Glomerular visceral epithelial cell (primary cell): ENCODE measurements around the gene THOP1.
"Not testable (repeated sequence)": the region's sequence is repeated elsewhere in the genome, so short reads cannot be mapped to it uniquely, and the experiment has no call there.

Experiments
- DNase-seq: peaks from one replicate; pipeline ENCODE4 v3.0.0-alpha.2; 2016; ENCODE audit errors: extremely low spot score

The THOP1 gene

DNA sequence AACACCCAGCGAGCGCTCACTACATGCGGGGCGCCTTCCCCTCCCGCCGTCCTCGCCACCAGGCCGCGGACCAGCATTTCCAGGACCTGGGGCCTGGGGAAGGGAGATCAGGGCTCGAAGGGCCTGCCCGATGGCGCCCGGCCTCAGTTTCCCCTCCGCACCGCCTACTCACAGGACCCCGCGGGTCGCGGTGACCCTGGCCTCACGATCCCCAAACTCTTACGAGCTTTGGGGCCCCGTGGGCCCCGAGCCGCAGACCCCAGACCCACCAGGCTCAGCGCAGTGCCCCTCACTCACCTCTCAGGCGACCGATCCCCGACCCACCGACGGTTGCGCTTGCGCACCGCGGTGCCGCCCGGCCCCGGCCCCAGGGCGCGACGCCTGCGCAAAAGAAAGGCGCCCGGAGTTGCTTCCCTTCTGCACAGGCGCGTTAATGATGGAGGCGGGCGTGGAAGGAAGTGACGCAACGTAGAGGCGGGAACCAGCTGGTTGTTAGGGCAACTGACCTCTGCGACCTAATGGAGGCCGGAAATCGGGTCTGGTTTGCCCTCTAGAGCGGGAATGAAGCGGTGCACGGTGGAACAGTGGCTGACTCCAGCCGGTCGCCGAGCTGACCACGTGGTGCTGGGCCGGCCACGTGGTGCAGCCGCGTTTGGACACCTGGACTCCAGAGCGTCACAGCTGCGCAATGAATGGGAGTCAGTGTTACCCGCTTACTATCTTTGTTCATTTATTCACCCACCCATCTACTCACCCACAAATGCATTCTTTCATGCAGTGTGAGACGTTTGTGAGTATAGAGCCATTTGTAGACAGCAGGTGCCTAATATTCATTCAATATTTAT, 2.1 kb upstream of the THOP1 start, which contains the start of gene SGTA:
TSS of gene SGTA (minus strand) at position 338 of the 845 bp plus-strand sequence. CDS start 14,205 bp downstream, outside the sequence.
- peak; percentile 99 for DNase-seq

DNA sequence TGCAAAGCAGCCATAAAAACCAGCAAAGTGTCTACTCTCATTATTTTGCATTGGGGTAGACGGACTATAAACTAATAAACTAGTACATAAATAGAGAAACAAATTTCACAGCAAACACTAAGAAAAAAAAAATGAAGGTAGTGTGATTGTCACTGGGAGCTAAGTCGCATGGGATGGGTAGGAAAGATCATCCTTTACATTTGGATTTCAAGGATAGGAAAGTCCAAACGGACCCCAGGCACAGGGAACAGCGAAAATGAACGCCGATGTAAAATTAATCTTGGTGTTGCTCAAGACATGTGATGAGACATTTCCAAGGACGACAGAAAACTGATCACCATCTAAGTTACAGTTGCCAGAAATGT, 1.5 kb upstream of the THOP1 start:
- no peak for DNase-seq

DNA sequence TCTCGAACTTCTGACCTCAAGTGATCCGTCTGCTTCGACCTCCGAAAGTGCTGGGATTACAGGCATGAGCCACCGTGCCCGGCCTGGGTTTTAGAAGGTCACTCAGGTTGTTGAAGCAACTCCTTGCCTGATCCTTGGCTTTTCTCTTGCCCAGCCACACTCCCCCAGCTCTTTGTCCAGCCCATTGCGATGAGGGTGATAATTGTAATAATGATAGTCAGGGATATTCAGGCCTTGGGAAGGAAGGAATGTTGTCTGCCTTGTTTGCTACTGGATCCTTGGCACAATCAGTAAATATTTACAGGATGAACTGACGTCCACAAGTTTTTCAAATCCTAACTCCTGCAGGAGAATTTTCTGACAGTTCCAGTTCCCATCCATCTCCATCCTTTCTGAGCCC, 1.8 kb downstream of the THOP1 start:
- DNase-seq = no peak

DNA sequence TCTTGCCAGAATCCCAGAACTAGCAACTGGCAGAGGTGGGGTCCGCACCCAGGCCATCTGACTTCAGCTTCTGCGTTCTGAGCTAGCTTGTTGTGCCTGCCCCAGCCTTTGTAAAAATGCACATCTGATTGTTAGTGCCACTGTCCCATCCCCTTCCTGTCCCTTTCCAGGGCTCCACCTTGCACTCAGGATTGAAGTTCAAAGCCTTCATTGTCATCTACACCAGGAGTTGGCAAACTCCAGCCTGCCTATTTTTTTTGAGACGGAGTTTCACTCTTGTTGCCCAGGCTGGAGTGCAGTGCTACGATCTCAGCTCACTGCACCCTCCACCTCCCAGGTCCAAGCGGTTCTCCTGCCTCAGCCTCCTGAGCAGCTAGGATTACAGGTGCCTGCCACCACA, 2.9 kb downstream of the THOP1 start:
- no peak for DNase-seq

DNA sequence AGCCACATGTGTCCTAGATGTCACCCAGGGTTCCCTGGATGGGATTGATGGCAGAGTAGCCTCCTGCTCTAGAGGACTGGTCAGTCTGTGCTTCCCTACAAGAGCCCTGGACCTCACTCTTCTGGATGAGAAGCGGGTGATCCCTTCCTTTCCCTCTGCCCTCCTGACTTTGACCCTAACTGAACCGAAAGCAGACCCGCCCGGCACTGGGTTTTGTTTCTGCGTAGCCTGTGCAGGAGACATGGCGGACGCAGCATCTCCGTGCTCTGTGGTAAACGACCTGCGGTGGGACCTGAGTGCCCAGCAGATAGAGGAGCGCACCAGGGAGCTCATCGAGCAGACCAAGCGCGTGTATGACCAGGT, 4.9 kb downstream of the THOP1 start:
- no peak for DNase-seq

DNA sequence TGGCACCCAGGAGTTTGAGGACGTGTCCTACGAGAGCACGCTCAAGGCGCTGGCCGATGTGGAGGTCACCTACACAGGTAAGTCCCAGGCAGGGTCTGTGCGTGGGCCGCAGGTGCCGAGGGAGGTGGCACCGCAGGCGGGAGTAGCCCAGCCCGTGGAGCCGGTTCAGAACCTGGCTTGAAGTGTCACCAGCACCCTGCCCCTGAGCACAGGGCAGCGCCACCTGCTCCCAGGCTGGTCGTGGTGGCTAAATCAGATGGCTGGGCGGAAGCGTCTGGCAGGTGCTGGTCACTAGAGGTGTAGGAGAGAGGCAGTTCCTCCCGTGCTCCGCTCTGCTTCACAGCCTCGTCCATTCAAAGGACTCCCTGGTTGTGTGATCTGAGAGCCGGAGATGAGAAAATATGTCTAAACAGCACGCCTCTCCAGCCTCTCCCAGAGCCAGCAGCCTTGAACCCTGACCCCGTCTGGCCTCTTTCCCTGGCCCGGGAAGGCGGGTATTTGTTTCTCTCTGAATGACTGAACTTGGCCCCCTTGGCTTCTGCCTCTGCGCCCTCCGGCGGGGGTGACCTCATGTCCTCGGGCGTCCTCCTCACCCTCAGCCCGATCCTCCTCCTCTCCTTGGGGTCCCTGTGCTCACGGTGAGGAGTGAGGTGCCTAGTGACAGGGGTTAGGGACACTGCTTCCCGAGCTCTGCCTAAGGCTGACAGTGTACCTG, 5.4 kb downstream of the THOP1 start:
- DNase-seq = no peak

DNA sequence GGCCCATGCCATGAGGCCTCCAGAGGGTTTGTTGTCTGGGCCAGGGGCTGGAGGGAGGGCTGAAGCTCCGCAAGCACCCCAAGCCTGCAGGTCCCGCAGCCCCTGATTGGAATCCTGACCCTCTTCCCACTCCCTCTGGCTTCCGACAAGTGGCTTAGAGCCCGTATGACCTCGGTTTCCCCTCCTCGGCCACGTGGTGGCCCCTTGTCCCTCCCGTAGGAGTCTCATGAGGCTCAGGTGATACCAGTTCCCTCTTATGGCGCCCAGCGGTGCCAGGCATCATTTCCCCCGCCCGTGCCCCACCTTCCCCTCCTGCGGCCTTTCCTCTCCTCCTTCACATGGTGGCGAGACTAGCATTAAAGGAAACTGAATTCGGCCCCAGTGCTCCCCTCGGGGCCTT, 6.1 kb downstream of the THOP1 start:
- DNase-seq = no peak

DNA sequence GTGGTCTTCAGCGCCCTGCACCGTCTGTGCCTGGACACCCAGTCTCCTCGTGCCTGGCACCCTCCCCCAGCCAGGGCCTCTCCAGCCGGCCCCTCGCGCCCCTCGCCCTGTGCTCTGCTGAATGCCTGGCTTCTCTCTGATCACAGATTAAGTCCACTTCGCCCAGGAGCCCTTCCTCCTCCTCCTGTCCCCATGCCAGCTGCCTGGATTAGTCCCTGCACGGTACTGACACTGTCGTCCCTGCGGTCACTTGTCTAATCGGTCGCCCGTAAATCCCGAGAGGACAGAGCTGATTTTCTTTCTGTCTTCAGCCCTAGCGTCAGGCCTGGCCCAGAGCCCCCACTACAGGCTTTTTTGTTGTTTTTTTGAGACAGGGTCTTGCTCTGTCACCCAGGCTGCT, 6.6 kb downstream of the THOP1 start:
- no peak for DNase-seq

DNA sequence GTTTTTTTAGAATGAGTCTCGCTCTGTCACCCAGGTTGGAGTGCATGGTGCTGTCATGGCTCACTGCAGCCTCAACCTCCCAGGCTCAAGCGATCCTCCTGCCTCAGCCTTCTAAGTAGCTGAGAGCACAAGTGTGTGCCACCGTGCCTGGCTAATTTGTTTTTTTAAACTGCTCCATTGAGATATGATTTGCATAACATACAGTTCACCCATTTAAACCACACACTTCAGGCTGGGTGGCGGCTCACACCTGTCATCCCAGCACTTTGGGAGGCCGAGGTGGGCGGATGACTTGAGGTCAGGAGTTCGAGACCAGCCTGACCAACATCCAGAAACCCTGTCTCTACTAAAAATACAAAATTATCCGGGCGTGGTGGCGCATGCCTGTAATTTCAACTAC, 7.4 kb downstream of the THOP1 start:
- not testable (repeated sequence) for DNase-seq

DNA sequence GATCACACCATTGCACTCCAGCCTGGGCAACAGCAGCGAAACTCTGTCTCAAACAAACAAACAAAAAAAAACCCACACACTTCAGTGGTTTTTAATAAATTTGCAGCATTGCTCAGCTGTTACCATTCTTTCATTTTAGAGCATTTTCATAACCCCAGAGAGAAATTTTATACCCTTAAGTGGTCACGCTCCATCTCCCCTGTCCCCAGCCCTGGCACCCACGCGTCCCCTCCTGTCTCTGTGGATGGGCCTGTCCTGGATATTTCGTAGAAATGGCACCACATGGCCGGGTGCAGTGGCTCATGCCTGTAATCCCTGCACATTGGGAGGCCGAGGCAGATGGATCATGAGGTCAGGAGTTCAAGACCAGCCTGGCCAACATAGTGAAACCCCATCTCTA, 7.8 kb downstream of the THOP1 start:
- no peak for DNase-seq

DNA sequence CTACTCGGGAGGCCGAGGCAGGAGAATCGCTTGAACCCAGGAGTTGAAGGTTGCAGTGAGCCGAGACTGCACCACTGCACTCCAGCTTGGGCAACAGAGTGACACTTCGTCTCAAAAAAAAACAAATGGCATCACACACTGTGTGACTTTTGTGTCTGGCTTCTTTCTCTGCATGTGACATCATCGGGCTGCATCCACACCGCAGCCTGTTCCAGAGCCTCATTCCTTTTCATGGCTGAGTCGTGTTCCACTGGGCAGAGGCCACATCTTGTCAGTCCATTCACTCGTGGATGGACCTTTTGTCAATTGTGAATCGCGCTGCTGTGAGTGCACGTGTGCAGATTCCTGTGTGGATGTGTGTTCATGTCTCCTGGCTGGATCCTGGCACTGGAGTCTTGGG, 8.3 kb downstream of the THOP1 start:
- no peak for DNase-seq

DNA sequence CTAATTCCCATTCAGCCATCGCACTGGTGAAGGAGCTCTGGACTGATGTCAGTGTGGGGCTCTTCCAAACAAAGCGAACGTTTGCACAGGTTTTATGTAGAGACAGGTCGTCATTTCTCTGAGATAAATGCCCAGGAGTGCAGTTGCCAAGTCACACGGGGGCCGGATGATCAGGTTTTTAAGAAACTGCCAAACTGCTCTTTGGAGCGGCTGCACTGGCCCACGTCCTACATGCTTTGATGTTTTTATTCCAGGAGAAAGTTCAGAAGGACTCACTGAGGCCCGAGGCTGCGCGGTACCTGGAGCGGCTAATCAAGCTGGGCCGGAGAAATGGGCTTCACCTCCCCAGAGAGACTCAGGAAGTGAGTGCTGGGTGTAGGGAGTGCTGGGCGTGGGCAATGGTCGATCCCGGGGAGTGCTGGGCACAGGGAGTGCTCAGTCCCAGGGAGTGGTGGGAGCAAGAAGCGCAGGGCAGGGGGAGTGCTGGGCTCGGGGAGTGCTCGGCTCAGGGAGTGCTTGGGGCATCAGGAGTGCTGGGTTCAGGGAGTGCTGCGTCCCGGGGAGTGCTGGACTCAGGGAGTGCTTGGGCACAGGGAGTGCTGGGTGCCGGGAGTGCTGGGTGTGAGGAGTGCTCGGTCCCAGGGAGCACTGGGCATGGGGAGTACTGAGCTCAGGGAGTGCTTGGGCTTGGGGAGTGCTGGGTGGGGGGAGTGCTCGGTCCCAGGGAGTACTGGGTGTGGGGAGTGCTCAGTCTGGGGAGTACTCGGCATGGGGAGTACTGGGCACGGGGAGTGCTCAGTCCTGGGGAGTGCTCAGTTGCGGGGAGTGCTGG, 10.7 kb downstream of the THOP1 start:
- DNase-seq = no peak

DNA sequence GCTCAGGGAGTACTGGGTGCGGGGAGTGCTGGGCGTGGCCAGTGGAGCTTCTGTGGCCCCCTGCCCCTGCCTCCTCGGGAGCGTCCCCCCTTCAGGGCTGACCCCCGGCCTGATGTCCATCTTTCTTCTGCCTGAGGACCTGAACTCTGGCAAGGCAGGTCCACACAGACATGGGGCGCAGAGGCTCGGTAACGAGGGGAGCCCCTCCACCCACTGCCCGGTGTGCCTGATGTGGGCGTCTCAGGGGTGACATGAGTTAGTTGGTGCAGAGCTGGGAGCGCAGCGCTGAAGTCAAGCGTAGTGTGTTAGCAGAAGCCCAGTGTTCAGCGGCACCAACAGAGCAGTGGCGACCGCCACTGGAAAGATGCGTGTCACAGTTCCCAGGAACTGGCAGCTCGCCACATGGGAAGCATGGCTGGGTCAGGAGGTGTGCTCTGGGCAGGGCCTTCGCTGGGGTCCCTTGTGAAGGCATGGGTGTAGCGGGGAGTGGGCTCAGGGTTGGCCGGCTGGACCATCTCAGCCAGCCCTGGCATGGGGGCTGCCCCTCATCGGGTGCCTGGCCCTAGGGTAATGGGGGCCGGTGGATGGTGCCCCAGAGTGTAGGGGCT, 11.5 kb downstream of the THOP1 start:
- DNase-seq = no peak

DNA sequence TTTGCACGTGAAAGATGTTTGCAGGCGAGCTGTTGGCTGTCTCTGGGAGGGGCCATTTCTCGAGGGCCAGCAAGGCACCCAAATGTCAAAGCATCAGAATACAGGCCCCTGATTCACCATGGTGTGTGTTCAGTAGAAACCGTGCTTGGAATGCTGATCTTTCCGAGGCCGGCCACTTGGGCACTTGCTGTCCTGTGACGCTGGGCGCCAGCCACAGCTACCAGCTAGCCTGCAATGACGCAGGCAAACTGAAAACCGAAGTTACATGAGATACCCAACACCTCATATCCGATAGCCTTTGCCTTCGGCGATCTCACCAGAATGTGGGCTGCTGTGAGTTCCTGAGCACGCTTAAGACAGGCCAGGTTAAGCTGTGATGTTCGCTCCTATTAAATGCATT, 12.0 kb downstream of the THOP1 start:
- no peak for DNase-seq

DNA sequence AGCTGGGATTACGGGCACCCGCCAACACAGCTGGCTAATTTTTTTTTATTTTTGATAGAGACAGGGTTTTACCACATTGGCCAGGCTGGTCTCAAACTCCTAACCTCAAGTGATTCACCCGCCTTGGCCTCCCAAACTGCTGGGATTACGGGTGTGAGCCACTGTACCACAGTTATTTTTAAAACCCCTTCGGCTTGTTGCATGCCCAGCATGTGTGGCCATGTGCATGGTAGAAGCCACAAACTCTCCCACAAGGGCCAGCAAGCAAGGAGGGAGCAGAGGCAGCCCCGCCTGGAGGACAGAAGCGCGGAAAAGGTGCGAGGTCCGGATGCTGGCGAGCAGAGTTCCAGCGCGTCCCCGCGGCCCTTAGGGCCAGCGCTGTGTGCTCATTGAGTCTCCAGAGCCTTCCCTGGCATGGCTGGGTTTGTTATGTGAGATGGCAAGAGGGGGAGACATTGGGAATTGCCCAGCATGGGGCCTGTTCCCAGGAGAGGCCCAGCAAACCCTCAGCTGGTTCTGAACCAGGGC, 12.9 kb downstream of the THOP1 start:
- no peak for DNase-seq

DNA sequence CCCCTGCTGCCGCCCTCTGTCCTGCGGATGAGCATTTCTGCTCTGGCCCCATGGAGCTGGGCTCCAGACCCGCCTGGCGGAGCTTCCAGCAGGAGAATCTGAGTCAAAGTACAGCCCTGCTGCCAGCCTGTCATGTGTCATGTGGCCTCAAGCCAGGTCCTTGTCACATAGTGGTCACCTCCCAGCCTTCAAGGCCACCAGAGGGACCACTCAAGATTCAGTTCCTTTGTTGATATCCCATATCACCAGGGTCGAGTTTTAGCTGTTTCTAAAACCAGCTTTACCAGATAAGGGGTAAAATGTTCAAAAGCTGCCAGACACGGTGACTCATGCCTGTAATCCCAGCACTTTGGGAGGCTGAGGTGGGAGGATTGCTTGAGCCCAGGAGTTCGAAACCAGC, 13.4 kb downstream of the THOP1 start:
- DNase-seq = no peak

DNA sequence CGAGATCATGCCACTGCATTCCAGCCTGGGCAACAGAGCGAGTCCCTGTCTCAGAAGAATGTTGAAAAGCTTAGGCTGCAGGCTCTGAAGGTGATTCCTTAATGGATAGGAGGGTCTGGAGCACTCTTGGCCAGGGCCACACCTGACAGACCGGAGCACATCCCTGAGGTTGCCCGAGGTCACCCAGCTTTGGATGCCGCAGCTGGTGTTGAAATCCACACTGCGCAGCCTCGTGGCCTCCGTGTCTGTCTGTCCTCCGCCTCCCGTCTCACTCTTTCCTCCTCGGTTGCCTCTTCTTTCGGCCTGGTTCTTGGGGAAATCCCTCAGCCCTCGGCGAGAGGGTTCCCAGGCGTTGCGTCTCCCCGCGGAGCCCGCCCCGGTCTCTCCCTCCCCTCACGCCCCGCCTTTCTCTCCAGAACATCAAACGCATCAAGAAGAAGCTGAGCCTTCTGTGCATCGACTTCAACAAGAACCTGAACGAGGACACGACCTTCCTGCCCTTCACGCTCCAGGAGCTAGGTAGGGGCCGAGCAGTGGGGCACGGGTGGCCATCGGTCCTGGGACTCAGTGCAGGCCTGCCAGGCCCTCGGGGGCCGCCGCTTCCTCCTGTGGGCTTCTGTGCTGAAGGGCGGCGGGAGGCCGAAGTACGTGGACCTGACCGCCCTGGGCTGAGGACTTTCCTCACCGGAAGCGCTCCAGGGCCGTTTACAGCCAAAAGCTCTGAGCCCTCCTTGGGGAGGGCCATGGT, 14.1 kb downstream of the THOP1 start:
- DNase-seq = no peak

DNA sequence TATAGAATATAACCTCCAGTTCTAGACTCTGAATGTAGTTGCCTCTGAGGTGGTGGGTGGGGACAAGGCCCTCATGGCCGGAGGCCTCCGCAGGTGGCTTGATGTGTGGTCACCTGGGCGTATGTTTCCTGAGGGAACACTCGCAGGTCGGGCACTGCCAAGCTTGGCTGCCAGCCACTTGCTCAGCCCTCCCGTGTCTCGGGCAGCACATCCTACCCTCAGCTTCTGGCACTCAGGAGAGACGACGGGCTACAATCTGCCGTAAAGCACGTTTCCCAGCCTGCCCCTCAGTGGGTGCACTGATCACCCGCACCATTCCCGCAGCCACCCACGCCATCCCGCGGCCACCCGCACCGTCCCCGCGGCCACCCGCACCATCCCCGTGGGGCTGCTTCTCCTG, 15.2 kb downstream of the THOP1 start:
- DNase-seq = no peak

DNA sequence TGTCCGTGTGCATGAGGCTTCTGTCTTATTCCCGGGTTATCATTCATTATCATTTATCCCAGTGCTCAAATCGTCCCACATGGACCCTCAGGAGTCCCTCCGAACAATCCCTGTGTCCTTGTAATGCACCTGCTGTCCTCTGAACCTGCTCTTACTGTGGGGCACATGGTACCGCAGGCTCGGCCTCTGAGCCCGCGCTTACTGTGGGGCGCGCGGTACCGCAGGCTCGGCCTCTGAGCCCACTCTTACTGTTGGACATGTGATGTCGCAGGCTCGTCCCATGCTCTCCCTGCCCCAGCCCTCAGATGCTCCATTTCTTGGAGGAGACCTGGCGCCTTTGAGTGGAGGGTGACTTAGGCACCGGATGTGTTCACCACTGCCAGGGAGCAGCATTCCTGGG, 17.5 kb downstream of the THOP1 start:
- no peak for DNase-seq

DNA sequence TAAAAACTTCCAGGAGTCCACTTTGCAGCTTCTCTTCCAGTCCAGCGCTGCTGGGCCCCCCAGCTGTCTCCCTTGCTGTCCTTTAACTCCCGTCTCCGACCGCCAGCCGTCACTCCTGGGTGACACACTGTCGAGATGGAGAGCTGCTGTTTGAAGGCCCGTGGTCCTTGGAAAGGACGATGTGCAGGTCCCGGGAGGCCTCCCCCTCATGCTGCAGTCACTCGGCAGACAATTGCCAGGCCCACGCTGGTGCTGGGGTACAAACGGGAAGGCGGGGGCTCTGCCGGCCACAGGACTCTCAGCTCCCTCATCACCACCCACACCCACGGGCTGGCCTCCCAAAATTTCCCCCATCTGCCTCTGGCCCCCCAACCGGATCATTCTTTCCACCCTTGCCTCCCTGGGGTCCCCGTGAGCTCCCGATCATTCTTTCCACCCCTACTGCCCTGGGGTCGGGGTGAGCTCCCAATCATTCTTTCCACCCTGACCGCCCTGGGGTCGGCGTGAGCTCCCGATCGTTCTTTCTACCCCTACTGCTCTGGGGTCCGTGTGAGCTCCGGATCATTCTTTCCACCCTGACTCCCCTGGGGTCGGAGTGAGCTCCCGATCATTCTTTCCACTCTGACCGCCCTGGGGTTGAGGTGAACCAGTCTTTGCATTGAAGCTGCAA, 18.3 kb downstream of the THOP1 start:
- no peak for DNase-seq
